ENCODE data around the gene CDK4.

The CDK4 gene

DNA sequence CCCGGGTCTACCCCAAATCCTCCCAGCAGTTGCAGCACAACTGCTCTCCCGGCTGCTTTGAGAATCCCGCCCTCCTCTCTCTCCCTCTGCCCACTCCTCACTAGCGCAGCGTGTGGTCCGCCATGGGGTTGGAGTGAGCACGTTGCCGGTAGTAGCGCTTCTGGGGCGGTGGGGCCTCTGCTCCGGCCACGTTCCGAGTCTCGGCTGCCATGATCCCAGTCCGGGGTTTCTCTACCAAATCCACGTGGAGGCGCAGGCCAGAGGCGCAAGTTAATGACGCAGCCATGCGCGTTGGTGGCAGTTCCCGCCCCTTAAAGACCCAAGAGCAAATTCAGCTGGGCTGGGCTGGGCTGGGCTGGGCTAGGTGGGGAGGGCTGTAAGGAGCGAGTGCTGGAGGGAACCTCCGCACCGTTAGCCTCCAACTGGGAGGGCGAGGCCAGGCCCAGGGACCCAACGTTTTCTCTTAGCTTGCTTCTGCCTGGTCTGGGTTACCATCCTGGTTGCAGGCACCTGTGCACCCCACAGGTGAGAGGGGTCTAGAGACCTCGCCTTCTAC, 19.8 kb upstream of the CDK4 start, which contains the start of gene METTL1:
METTL1 (minus strand) TSS at position 233 of the 556 bp plus-strand sequence; CDS start at position 211, 22 bp downstream.
- DNase-seq (ENCODE audit: low read depth), result peak; percentile 90

DNA sequence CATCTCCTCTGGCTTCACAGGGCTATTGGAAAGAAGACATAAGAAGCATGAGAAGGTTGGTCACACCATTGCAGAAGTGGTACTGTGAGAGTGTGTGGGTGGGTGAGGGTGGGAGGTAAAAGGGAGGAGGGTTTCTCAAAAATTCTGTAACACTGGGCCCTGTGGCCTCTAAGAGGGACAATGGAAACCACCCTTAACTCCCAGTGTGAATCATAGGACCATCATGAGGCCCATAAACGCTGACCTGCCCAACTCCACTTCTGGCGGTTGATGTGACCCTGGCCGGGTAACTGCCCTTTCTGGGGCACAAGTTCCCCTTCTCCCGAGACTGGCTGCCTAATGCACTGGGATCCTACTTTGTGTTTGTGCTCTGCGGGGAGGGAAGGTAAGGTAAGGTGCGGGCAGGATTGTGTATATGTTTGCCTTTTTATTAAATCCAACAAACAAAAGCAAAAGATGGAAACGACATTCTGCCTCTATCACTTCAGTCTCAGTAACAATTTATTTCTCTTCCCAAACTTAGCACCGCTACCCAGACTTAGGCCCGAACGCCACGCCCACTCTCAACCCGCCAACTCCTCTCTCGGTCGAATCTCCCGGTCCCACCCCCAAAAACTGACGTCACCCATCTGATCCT, 19.2 kb upstream of the CDK4 start:
- peak; percentile 85 for DNase-seq (ENCODE audit: low read depth)

DNA sequence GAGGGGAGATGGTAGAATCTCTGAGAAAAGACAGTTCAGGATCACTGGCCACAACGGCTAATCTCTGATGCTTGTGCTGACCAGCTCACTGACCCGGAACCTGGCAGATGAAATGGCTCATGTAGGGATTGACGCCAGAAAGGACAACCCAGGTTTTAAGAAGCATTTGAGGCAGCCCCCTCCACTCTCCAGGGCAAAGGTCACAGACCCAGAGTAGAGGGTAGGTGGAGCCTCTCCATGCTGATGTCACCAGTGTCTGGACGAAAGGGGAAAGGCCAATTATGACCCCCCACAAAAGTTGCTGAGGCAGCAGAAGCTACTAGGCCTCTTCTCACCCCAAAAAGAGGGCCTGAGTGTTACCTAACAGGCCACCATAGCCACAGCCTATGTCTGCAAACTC, 18.6 kb upstream of the CDK4 start:
- DNase-seq (ENCODE audit: low read depth), result no peak

DNA sequence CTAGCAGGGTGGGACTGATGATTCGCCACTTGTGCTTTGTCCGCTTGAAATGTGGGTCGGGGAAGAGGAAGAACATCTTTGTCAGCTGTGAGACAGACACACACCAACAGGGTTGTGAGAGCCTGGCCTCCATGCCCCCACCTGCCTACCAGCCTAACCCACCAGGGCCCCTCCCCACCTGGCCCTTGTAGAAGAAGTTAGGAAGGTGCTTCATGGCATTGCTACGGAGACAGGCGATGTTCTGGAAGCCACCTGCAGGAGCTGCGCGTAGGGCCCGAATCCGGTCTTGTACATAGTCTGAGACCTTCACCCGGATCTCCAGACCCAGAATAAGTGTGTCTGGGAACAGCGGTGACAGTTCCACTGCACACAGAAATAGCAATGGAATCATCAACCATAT, 17.5 kb upstream of the CDK4 start:
- DNase-seq (ENCODE audit: low read depth), result no peak

DNA sequence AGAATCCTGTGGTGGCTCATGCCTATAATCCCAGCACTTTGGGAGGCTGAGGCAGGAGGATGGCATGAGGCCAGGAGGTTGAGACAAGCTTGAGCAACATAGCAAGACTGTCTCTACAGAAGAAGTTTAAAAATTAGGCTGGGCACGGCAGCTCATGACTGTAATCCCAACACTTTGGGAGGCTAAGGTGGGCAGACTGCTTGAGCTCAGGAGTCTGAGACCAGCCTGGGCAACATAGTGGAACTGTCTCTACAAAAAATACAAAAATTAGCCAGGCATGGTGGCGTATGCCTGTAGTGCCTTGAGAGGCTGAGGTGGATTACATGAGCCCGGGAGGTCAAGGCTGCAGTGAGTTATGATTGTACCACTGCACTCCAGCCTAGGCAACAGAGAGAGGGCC, 15.8 kb upstream of the CDK4 start:
- no peak for DNase-seq (ENCODE audit: low read depth)

DNA sequence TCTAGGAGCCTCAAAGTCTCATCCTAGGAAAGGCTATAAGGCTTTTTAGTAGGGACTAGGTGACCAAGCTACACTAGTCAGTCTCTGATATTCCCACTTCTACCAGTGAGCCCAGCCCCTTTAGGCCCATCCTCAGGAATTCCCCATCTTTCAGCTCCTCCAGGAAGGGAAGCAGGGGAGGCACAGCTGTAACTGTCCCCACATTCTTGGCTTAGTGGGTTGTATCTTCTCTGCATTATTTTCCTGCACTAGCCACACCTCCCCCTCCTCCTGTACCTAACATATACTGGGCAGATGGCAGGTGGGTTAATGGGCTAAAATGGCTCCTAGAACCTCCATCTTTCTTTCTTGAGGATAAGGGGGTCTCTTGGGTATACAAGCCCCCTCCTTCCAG, 15.2 kb upstream of the CDK4 start:
- DNase-seq (ENCODE audit: low read depth), result no peak

DNA sequence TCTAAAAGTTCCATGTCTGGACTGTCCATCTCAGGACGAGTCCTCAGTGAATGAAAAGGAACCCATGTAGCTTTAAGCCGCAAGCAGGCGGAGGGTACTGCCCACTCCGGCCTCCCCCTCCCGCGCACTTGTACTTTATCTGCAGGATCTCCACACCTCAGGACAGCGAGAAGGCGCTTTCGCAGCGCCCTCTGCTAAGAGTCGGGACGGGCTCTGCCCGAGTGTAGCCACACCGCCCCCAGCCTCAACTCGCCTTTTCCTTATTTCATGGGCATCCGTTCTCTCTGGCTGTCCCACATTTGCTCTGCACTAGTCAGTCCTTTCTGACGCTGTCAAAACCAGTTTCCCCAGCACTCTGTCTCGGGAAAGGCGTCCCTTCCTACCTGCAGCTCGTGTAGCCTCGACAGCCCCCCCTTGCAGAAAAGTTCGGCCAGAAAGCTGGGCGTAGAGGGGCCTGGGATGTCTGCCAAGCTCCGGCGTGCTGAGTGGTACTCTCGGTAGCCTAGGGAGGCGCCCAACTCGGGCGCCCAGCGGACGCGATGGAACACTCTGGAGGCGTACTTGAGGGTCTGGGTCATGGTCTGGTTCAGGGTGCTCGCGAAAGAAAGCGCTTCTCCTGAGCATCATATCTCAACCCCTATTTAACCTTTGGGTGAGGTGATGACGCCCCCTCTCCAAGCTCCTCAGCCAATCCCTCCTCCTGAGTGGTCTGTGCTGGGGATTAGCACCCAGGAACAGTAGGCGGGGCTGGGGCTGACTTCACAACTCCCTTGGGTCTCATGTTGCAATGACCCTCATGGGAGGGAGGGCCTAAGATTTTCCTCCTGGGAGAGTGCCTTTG, 14.6 kb upstream of the CDK4 start, which contains the start of gene CYP27B1:
CYP27B1 (minus strand) TSS at position 615 of the 841 bp plus-strand sequence; CDS start at position 578, 37 bp downstream.
- no peak for DNase-seq (ENCODE audit: low read depth)

DNA sequence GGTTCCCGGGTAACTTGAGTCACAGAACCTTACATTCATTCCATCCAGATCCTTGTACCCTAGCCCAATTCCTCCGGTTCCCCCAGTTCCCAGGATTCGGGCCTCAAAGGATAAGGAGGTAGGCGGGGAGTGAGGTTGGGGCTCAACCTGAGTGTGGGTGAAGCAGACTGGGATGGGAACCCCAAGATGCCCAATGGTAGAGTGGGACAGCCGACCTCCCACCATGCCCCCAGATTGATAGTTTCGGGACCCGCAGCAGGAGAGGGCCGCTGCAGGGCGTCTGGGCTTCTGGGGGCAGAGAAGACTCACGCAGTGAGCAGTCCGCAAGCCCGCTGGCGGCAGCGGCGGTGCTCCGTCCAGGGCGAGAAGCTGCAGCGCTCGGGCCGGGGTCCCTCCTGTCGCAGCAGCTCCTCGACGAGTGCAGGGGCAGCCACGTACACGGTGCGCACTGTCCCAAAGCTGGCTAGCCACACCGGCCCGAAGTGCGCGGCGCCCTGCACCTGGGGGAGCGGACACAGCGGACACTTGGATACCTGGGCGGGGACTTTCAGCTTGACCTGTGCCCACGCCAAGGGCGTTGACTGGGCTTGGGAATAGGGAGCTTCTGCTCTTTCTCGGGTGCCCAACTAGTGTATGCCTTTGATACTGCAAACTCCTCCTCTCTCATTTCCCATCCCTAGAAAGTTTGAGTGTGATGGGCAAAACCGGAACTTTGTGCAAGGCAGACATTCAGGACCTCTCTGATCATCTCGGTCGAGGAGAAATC, 13.8 kb upstream of the CDK4 start:
- no peak for DNase-seq (ENCODE audit: low read depth)

DNA sequence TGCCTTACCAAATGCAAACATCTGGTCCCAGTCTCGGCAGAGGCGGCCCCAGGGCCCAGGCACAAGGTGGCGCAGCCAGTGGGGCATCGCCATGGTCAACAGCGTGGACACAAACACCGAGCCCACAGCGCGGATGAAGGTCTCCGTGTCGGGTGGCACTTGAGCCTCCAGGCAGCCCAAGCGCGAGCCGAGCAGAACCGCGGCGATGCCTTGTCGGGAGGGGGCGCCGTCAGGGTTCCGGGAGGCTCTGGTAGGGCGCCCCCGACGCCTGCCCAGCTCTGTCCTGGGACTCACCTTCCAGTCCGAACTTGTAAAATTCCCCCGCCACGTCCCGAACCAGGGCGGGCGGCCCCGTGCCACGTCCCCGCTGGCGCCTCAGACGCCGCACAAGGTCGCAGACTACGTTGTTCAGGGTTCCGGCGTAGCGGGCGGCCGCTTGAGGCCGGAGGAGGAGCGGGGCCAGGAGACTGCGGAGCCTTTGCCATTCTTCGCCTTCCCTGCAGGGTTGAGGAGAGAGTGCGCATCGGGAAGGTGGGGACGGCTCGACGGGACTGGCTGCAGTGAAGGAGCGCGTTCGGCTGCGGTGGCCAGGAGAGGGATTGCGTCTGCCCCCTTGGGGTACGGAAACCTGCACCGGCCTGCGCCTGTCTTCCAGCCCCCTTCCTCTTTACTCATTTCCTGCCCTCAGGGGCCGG, 13.0 kb upstream of the CDK4 start:
- no peak for DNase-seq (ENCODE audit: low read depth)

DNA sequence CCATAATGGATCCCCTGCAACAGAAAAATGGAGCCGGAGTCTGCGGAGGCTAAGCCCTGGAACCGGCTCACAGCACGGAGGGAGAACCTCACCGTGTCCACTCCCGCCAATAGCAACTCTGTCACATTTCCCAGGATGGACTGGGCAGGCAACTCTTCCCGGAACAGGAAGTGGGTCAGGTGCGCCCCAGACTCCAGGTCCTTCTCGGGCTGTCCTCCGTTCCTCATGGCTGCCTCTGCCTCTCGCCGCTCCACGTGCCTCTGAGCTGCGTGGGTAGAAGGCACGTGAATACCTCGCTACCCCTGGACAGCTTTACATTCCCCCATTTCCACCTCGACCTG, 12.5 kb upstream of the CDK4 start:
- no peak for DNase-seq (ENCODE audit: low read depth)

DNA sequence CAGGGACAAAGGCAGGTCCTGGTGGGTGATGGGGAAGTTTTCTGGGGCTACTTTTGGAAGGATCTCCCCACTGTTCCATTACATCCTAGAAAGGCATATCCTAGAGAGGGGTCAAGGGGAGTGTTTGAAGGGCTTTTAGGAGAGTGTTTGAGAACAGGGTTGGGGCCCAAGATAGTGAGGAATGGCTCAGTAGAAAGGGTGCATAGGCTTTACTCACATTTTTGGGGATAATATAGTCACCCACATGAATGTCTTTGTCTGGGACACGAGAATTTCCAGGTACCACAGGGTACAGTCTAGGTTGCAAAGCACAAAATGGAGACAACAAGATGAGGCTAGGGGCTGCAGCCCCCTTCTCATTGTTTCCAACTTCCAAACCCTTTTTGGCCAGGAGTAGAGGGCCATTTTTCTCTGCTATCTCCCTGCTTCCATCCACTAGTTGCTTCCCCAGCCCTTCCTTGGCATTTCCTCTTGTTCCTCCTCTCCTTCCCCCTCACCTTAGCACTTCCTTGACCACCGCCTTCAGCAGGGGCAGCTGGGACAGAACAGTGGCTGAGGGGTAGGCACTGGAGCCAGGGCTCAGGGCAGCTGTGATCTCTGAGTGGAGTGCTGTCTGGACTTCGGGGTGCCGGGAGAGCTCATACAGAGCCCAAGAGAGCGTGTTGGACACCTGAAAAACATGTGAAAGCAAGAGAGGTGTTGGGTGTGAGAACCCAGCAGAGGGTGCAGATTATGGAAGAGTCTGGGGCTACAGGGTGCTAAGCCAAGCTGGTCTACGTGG, 12.0 kb upstream of the CDK4 start:
- DNase-seq (ENCODE audit: low read depth), result no peak

DNA sequence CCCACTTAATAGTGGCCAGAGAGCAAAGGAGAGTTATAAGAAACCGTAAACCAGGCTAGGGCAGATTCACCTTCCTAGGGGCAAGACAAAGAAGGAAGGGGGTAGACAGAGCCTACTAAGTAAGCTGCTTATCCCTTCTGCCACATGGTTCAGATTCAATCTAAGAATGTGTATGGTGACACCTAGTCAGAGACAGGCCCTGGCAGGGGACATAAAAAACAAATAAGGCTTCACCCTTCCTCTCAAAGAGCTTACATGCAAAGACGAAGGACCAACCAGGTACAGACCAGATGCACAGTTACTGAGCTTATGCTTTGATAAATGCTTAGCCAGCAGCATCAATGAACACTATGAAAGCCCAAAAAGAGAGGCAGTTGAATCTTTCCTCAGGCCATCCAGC, 10.4 kb upstream of the CDK4 start:
- DNase-seq (ENCODE audit: low read depth), result no peak

DNA sequence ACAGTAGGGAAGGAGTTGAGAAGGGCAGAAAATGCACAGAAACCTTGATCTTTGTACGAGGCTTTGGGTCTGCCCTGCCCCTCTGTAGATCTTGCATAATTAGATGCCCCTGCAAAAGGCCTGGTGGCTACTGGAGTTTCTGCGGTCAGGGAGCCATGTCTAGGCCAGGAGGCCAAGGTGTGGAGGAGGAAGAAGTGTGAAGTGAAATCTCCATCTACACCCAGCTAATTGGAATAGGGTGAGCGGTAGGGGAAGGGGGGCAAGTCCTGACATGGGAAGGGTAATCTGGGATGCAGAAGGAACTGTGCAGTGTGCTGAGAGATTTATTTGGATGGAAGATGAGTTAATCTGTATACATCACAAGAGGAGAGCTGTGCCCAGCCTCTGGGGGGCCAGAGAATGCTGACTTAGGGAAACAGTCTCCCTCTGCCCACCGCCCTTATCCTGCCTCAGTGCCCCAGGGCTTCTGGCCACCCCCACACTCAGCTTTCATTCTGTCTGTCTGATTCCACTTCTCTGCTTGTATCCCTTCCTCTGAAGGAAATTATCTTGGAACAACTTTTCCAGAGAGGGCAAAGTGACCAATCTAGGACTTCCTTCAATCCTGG, 9.4 kb upstream of the CDK4 start:
- DNase-seq (ENCODE audit: low read depth), result no peak

DNA sequence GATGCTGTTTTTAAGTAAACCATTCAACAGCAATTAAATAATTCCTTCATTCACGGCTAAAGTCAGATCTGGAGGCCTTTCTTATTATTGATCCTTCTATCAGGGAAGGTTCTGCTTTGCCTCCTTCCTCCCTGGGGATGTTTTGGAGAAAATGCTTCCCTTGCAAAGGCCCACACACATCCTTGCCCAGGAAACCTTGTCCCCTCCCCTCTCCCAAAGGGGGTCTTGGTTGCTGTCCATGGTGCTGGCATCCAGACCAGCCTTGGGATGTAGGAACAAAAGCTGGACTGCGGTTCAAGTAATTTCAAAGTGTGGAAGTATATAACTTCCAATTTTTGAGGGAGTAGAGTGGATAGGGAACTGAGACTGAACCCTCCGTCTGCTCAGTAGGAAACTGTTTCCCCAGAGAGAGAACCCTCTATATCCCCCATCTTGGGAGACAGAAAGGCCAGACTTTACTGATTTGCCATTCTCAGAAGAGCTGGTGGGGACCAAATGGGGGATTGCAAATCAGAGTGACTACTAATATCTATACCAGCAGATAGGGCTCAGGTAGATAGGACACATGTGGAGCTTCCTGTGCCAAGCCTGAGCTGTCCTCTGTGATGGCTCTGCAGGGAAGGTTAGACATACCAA, 8.4 kb upstream of the CDK4 start:
- DNase-seq (ENCODE audit: low read depth), result no peak

DNA sequence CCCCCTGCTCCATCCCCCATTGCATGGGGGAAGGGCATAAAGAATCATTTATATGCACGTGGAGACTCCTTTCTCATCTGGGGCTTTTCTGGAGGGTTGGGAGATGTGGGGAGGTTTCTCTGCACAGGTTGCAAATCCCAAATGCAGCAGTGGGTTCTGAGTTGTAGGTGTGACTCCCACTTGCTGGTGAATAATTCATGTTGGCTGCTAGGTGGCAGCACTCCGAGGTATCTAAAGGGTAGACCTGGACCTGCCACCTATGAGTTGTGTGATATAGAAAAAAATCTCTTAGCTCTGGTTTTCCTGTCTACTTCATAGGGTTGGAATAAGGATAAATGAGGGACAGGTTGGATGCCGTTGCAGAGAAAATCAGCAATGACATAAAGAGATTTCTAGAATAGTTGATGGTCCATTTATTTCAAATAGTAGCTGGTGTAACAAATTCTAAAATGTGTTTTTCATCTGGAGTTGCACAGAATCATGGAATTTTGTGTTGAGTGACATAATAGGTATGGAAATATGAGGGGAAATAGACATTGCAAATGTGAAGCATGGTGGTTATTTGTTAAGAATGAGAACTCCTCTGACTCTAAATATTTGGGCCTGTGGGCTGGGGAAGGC, 7.4 kb upstream of the CDK4 start:
- no peak for DNase-seq (ENCODE audit: low read depth)

DNA sequence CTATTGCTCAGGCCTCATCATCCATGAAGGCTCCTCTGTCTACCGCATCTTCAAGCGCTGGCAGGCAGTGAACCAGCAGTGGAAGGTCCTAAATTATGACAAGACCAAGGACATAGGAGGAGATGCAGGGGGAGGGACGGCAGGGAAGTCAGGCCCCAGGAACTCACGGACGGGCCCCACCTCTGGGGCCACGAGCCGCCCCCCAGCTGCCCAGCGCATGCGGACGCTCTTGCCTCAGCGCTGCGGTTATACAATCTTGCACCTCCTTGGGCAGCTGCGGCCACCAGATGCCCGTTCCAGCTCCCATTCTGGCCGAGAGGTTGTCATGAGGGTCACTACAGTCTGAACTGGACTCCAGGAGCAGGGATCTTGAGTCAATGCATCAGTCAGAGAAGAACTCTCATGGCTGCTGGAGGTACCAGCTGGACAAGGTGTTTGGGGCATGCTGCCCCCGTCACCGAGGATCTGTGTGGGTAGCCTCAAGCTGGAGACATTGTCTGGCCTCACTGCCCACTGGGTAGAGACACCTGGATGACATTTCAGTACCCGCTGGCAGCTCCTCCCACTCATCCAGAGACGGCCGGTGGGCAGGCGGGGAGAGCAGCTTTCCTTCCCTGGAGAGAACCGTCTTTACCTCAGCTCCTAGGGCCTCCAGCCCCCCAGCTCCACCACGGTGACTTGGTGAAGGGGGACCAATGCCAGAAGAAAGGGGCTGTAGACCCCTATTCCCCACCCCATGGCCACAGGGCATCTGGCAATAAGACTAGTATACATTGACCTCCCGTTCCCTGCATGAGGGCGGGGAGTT, 6.6 kb upstream of the CDK4 start:
- DNase-seq (ENCODE audit: low read depth), result no peak

DNA sequence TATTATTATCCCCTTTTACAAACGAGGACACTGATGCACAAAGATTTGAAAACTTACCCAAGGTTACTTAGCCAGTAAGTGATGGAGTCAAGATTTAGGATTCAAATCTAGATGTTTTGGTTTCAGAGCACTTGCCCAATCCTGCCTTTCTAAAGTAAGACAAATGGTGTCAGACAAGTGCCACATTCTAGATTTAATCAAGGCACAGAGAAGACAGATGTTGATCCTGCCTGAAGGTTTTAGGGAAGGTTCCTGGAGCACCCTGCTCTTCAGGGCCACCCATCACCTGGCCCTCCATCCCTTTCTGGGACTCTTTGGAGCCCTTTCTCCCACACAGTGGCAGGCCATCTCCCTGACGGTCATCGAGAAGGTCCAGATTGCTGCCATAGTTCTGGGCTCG, 5.7 kb upstream of the CDK4 start:
- no peak for DNase-seq (ENCODE audit: low read depth)

DNA sequence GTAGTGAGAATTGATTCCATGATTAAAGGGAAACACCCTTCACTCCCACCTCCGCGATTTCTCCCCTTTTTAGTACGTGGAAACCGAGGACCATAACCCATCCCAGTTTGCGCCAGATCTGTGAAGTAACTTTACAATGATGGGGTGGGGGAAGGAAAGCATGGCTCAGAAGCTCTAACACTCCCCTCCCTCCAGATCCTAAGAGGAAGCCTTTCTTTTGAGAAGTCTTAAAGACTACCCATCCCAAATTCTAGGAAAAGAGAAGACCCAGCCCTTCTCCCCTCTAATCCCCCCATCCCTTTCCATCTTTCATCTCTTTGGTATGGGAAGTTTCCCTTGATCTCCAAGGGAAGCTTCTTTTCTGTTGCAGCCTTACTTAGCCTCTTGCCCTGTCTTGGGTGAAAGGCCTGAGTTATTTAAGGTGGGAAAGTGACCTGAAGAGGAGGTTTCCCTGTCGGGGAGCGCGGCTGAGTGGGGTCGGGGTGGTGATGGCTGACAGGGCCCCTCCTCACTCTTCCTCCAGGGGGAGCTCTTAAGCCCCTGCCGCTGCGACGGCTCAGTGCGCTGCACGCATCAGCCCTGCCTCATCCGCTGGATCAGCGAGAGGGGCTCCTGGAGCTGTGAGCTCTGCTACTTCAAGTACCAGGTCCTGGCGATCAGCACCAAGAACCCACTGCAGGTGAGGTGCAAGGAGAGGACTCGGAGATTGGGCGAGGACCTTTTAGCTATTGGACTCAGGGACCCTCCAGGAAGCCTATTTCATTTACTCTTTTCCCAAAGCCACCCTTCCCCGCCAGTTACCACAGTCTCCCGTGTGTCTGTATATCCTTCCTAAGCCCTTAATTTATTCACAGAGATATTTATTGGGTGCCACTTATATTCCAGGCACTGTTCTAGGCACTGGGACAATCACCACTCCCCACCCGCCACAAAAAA, 4.6 kb upstream of the CDK4 start:
- peak; percentile 57 for DNase-seq (ENCODE audit: low read depth)
